SK-N-MC (cell line): ENCODE data around the gene FHIP1B.

Source experiments
- EZH2 ChIP-seq: fragments of 200-600 bp; sonication (generic); IDR thresholded peaks from one replicate; pipeline ENCODE4 v1.6.1; 2017; ENCODE audit warnings: antibody characterized with exemption
- POLR2AphosphoS5 ChIP-seq: IDR thresholded peaks from 2 replicates; pipeline ENCODE4 v1.6.1; 2012; ENCODE audit warnings: mild to moderate bottlenecking, low read depth, low read length, borderline replicate concordance

GRCh38 chr11:6202041-6202440 lies 32.4 kb downstream of the FHIP1B start:
- TF ChIP-seq EZH2 (no peak), POLR2AphosphoS5 (no peak)
